Measurements from ENCODE around the gene PRUNE2.

PRUNE2 gene

GRCh38 chr9:76732341-76732958 is 173.5 kb downstream of the PRUNE2 start:
- DNase-seq (ENCODE audit: low read depth), result no peak

GRCh38 chr9:76730801-76731200 is 175.1 kb downstream of the PRUNE2 start:
- no peak for DNase-seq (ENCODE audit: low read depth)

DNA sequence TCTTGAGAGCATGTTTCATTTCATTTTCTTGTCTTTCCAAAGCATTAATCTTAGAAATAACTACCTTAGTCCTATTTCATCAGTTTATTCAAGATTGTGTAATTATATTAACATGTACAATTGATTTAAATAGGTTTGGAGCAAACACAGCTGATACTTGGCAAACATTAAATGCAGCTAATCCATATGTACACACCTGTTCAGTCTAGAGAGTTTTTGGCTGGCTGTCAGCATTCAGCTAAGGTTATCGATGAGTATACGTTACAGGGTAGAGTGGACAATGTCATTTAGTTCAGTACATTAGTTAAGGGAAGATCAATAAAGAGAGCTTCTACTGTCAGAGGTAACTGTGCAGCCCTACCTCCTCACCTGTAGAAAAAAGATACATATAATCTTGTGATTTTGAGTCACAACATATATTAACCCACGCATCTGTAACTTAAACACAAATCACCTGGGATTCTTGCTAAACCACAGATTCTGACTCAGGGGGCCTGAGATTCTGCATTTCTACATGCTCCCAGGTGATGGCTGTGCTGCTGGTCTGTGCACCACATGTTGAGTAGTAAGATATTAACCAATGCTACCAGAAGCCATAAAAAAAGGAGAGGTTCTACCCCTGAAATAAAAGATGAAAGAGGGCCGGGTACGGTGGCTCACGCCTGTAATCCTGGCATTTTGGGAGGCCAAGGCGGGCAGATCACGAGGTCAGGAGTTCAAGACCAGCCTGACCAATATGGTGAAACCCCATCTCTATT is 175.8 kb downstream of the PRUNE2 start:
- no peak for DNase-seq (ENCODE audit: low read depth)

GRCh38 chr9:76729116-76729515 is 176.8 kb downstream of the PRUNE2 start:
- DNase-seq (ENCODE audit: low read depth), result no peak

DNA sequence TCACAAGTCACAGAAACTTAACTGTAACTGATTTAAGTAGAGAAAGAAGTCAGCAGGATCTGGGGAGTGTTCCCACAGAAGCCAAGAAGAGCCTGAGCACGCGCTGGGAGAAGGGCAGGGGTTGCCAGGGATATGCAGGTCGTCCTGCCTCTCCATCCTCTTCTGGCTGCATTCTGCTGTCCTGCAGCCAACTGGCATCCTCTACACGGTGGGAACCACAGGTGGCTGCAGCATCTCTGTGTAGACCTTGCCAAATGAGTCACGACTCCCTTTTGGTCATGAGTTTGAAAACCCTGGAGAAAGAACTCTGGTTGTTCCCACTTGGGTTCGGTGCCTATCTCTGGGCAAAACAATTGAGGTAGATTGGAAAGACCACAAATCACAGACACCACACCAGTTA is 180.0 kb downstream of the PRUNE2 start:
- no peak for DNase-seq (ENCODE audit: low read depth)

- no peak for DNase-seq (ENCODE audit: low read depth)
Measured at GRCh38 chr9:76725011-76725546, 180.8 kb downstream of the PRUNE2 start.

DNA sequence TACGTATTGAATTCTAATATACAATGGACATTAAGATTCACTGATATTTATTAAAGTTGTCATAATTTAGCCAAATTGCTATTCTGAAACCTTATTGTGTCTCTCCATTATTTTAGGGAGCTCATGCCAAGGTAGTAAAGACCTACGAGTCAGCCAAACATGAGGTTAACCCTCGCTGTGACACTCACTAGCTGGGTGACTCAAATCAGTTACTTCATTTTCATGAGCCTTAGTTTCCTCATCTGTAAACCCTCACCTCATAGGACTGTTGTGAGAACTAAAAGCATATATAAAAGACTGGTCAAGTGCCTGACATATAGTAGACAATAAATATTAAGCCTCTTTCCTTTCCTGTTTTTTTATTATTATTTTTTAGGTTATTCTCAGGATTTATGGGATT is 185.7 kb downstream of the PRUNE2 start:
- no peak for DNase-seq (ENCODE audit: low read depth)

DNA sequence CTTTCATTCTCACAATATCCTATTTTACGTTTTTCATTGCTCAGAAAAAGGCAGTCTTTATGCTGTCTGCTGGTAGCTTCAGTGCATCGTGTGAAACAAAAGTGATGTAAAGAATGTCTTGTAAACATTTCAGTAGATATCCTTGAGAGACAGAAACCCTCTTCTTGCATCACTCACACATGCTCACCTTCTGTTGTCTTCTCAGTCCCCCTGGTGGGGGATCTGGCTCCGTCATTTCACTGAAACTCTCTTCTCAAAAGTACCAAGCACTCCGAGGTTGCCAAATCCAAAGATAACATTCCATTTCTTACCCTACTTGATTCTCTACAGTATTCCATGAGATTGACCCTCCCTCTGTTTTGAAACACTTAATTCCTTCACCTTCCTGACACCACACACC is 187.7 kb downstream of the PRUNE2 start:
- DNase-seq (ENCODE audit: low read depth), result no peak

- DNase-seq (ENCODE audit: low read depth), result no peak
Measured at GRCh38 chr9:76717613-76718012, 188.3 kb downstream of the PRUNE2 start.

DNA sequence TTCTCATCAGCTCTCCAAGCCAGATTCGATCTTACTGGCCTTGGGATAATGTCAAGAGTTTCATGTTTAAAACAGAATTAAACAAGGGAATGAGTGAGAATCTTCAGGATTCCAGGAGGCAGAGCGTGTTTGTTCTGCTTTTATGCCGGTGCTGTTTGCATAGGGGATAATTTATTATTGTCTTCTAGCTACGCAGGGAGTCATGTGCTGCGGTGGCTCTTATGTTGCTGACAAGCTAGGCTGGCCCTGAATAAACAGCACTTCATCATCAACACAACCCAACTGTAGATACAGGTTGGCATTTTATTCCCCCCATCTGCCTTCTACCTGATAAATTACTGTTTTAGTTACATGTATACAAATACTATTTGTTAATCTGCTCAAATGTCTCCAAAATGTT is 188.7 kb downstream of the PRUNE2 start:
- DNase-seq (ENCODE audit: low read depth), result no peak

GRCh38 chr9:76716085-76716672 is 189.7 kb downstream of the PRUNE2 start:
- no peak for DNase-seq (ENCODE audit: low read depth)

GRCh38 chr9:76713381-76713780 is 192.5 kb downstream of the PRUNE2 start:
- no peak for DNase-seq (ENCODE audit: low read depth)

- DNase-seq (ENCODE audit: low read depth), result no peak
Measured at GRCh38 chr9:76709020-76709419, 196.9 kb downstream of the PRUNE2 start.

DNA sequence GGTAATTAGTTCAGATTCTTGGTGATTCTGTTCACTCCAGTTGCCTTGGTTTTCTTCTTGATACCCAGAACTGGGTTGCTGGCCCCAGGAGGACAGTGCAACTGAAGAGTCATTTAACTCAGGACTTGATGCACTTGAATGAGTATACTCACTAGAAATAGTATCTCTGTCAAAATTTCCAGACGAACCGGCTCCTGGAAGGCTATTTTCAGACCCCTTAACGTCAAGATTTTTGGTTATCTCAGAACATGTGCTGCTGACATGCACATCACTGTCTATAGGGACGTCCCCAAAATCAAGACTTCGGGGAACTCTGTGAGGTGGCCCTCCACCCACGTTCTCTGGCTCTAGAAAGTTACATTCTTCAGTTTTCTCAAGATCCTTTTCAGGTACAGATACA is 198.4 kb downstream of the PRUNE2 start:
- DNase-seq (ENCODE audit: low read depth), result no peak

DNA sequence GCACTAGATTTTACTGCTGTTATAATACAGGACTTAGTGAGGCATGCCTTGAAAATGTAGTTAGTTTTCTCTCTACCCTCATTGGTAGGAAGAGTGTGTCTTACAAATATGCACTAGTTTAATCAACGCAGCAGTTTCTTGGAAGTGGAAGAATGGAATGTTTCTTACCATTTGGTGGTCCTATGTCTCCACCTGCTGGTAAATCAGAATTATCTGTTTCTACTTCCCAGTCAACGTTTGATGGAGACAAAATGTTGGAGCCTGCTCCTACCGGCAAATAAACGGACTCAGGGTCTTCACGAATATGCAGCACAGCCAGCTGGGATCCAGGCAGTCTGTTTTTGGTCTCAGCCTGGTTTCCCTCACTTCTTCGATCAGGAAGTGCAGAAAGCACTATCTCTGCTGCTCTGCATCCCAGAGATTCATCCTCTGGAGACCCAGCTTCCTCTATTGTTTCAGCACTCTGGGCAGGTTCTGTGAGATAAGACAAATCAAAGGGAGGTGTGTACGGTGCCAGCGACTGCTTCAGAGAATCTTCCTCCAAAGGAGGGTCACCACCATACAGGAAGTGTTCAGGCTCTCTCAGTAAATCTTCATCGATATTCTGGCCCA is 201.2 kb downstream of the PRUNE2 start:
- no peak for DNase-seq (ENCODE audit: low read depth)

DNA sequence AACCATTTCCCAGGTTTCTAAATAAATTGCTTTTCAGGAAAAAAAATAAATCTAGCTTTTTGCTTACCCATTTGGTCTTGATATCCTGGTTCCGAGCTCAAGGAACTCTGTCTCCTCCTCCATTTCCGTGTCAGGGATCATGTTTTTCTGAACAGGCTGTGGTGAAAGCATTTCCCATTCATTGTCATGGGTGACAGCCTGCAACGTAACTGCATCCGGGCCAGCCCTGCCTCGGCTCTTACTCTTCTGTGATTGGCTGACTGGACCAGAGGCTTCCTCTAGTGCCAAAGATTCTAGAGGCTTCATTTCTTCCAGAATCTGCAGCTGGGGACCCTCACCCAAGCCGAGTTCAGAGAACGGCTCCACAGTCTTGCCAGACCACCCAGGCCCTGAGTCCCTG is 202.6 kb downstream of the PRUNE2 start:
- DNase-seq (ENCODE audit: low read depth), result no peak

DNA sequence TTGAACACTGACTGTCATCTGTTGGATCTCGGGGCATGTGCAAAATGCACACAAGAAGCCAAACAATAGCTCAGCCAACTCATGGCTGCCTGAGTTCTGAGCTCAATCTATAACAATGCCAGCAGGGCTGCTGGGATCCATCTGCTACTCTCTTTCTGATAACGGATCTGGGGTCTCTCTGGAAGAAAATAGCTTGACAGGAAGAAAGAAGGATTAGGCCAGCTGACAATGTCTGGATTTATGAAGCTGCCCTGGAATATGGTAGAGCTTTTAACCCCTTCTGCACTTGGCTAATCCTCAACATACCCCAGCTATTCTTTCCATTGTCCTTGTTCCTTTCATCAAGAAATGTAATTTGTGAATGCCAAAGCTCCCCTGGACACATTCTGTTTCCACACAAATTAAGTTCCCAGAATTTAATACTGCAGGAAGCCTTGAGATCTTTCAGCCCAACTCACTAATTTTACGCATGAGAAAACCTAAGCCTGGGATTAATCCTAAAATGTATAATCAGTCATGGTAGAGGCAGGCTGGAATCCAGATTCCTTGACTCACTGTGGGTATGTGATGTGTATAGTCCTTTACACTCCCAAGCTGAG is 204.4 kb downstream of the PRUNE2 start:
- no peak for DNase-seq (ENCODE audit: low read depth)

DNA sequence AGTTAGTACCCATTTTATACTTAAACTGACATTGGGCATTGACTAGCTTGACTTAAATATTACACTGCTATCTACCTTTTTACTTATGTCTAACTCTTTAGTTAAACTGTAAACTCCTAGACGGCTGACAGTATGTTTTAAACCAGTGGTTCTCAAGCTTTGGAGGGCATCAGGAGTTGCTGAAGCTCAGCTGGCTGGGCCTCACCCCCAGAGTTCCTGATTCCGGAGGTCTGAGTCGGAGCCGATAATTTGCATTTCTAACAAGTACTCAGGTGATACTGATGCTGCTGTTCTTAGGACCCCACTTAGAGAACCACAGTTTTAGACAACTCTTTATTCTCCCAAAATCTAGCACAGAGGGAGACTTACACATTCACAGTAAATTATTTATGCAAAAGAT is 205.0 kb downstream of the PRUNE2 start:
- no peak for DNase-seq (ENCODE audit: low read depth)

- no peak for DNase-seq (ENCODE audit: low read depth)
Measured at GRCh38 chr9:76699971-76700370, 205.9 kb downstream of the PRUNE2 start.

DNA sequence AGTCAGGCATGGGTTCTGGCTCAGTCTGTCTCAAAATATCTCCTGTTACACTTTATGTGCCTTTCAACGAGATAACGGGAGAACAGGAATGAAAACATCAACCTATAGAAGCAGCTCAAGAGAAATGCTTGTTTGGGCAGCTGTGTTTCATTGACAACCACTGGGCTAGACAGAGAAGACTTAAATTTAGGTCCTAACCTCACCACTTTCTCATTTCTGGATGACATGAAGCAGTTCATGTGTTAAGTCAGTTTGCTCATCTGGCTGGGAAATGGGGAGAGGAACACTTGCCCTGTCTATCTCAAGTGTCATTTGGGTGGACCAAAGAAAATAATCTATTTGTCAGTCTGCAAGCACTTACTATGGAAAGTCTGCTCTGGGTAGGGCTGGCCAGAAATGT is 208.4 kb downstream of the PRUNE2 start:
- no peak for DNase-seq (ENCODE audit: low read depth)

DNA sequence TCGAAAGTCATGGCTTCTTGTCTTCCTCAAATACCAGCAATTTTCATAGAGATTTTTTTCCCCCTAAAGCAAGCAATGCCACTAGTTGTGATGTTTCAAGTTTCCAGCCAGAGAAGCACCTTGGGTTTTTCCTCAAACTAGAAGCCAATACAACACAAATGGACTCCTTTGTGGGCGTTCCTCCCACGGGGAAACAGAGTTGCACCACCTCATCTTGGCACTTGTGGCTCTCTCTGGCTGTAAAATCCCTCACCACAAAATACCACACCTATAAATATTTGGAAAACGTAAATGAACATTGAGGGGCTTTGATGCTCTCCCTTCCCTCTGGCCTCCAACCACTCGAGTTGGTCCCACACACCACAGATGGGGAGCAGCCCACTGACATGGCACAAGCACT is 208.8 kb downstream of the PRUNE2 start:
- DNase-seq (ENCODE audit: low read depth), result no peak

GRCh38 chr9:76693912-76694311 is 212.0 kb downstream of the PRUNE2 start:
- DNase-seq (ENCODE audit: low read depth), result no peak

All from stimulated activated CD8-positive, alpha-beta memory T cell treated with anti-CD3 and anti-CD28 coated beads, Interleukin-15, amount 100 ng/mL, for 1 hour (primary cell).